GM21576 (cell line): ENCODE measurements around the gene ZNF639.

Experiments
- ATAC-seq: cut with Tn5 transposase; IDR thresholded peaks from one replicate; pipeline ENCODE4 v1.9.1; 2021; ENCODE audit warnings: mild to moderate bottlenecking, moderate library complexity; ENCODE audit not compliant: unreplicated experiment

ZNF639 gene

GRCh38 chr3:179309225-179310078 is 13.4 kb upstream of the ZNF639 start:
- peak; percentile 95 for ATAC-seq

DNA sequence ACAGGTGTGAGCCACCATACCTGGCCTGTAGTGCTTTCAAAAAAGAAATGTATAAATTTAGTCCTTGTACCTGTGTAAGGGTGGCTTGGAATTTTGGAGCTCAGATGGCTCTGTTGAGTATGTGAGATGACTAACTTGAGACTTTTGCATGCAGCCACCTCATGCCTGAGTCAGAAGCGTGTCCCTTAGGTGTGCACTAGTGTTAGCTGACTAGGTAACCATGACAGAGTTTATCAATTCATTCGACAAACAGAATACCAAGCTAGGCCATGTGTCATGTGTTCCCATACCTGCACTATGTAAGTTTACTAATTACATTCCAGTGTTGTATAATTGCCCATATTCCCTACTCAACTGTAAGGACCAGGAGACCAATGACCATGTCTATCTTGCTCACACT is 4.0 kb upstream of the ZNF639 start:
- no peak for ATAC-seq

GRCh38 chr3:179321668-179322285 is 1.1 kb upstream of the ZNF639 start:
- ATAC-seq = no peak

- peak; percentile 30 for ATAC-seq
Observed at GRCh38 chr3:179323197-179324110, 623 bp downstream of the ZNF639 start.

DNA sequence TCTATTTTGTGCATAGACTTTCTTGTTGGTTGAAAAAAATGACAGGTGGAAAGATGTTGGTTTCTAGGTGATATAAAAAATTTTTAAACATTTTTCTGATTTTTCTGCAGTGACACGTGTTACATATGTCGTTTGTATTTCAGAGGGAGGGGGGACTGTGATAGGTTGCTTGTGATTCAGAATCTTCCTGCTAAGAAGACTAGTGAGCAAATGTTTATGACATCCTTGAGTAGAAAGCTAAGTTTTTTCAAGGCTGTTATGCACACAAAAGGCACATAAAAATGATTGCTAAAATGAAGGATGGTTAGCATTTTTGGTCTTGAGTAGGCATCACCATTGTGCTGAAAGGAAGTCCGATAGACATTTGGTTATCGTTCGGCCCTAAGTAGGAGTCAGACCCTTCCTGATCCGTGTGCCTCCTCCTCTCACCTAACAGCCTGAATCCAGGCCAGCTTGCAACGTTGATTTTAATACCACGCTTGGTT is 1.5 kb downstream of the ZNF639 start:
- ATAC-seq = peak; percentile 28

DNA sequence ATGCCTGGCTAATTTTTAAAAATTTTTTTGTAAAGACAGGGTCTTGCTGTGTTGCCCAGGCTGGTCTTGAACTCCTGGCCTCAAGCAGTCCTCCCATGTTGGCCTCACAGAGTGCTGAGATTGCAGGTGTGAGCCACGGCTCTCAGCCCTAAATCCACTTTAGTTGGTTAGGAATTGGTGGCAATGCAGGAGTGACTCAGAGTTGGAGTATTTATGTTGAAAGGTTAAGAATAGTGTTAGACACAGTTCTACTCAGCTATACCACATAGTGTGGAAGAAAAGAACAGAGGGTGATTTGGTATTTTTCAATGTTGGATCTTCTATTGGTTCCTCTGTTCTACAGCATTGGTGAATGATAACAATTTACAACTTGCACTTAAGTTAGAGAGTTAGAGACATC is 7.6 kb downstream of the ZNF639 start:
- ATAC-seq = no peak

DNA sequence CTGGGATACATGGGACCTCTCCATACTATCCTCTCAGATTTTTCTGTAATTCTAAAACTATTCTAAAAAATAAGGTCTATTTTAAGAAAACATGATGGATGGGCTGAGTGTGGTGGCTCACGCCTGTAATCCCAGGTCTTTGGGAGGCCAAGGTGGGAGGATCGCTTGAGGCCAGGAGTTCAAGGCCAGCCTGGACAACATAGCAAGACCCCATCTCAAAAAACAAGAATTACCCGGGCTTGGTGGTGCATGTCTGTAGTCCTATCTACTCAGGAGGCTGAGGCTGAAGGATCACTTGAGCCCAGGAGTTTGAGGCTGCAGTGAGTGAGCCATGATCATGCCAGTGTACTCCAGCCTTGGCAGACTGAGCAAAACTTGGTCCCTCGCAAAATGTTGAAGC is 9.4 kb downstream of the ZNF639 start:
- no peak for ATAC-seq

- no peak for ATAC-seq
Observed at GRCh38 chr3:179333084-179333483, 10.3 kb downstream of the ZNF639 start.

DNA sequence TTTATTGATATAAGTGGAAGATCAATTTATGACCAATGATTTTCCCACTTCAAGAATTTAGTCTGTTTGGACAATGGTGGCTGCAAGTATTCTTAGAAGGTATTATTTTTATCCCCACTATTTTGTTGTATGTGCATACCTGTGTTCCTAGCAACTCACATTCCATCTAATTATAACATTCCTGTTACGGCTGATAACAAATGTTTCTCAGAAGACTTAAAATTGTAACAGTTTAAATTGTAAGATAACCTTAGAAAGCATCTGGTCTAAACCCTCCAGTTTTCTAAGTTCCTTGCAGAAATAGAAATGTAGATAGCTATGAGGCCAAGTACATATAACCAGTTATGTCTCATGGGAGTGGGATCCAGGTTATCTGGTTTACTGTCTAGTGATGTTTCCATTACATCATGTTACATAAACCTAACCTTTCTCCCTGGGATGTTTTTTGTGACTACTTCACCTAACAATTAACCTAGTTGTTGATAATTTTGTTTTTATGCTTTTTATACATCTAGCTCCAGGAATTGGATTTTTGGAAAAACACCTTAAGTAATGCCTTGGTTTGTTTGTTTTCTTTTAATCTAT is 13.6 kb downstream of the ZNF639 start:
- ATAC-seq = no peak

DNA sequence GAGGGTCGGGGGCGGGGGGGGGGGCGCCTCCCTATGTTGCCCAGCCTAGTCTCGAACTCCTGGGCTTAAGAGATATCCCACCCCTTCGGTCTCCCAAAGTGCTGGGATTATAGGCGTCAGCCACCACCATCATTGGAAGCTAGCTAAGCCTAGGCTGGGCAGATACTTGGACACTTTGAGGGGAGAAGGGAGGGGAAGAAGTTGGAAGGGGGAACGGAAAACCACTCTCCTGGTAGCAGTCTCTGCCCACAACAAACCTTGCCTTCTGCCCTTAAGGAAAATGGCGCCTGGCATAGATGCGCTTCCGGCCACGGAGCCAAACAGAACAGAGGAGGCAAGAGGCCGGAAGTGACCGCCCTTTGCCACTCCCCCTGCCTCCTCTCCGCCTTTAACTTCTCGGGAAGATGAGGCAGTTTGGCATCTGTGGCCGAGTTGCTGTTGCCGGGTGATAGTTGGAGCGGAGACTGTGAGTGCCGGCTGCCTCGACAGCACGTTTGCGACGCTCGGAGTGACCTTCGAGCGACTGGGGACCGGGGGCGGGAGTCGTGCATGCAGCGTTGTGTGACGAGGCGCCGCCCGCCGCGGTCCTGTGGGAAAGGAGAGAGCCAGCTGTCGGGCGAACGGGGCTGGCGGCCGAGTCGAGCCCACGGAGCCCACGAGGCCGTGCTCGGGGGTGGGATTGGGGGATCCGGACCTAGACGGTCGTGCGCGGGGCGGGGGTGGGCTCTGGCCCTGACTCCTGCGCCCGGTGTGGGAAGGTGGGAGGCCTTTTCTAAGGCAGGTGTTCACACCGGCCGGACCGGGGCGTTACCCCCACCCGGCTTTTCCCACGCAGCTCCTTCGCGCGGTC is 24.7 kb downstream of the ZNF639 start, which contains the start of gene MFN1:
TSS of gene MFN1 (plus strand) at position 365 of the 850 bp plus-strand sequence. CDS start 1,143 bp downstream, outside the sequence.
- peak; percentile 94 for ATAC-seq

GRCh38 chr3:179348325-179349013 is 25.6 kb downstream of the ZNF639 start:
- ATAC-seq = peak; percentile 61

GRCh38 chr3:179355996-179356395 is 33.2 kb downstream of the ZNF639 start:
- no peak for ATAC-seq

GRCh38 chr3:179363332-179363731 is 40.5 kb downstream of the ZNF639 start:
- ATAC-seq = no peak

DNA sequence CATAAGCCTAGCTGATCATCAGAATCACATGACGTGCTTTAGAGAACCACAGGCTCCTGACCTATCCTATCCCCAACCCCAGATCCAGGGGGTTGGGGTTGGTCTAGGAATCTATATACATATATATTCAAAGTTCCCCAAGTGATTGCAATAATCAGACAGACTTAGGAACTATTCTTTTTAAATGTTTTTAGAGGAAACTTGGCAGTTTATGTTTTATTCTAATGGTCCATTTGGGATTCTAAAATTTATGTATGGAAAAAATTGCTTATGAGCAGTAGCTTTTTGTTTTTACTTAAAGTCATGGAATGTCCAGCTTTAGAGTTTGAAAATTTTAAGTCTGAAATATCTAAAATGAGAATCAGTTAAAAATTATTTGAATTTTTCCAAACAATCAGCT is 46.8 kb downstream of the ZNF639 start:
- no peak for ATAC-seq

DNA sequence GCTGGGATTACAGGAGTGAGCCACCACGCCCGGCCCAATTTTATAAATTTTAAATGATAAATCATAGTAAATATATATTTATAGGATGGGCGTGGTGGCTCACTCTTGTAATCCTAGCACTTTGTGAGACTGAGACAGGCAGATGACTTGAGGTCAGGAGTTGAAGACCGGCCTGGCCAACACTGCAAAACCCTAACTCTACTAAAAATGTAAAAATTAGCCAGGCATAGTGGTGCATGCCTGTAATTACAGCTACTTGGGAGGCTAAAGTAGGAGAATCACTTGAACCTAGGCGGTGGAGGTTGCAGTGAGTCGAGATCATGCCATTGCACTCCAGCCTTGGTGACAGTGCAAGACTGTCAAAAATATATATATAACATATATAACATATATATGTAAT is 51.1 kb downstream of the ZNF639 start:
- no peak for ATAC-seq

DNA sequence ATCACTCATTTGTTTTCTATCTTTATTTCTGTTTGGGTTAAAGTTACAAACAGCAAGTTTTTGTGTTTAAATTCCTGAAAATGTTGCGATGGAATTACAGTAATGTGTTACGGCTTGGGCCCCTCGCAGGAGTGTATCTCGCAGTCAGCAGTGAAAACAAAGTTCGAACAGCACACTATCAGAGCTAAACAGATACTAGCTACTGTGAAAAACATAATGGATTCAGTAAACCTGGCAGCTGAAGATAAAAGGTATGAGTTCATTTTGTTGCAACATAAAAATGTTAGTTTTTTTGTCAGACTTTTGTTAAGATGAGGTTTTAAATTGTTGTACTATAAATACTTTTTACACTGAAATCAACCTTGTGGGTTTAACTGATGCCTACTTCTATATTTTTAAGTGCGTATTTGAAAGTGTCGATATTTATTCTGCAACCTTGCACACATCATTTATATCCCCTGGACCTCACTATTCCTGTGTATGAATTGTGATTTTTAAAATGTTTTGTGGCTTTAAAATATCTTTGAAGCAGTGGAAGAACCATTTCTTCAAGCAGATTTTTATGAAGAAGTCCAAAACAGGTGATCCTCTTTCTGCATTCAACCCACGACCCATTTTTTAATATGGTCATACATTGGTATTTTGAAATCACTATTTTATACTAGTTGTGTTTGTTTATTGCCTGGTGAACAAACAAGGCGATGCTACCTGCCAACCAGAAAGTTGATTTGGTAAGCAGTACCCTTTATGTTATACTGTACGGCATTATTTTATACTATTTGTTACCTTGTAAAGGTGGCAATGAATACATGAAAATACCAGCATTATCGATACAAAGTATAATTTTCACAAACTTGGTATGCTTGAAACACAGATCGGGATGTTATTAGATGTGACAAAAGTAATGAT is 52.5 kb downstream of the ZNF639 start:
- no peak for ATAC-seq

GRCh38 chr3:179376474-179376873 is 53.6 kb downstream of the ZNF639 start:
- ATAC-seq = no peak
